ENCODE data around the gene MCF2L.

MCF2L gene

GRCh38 chr13:113129921-113130750, 161.1 kb downstream of the MCF2L start:
- Histone ChIP-seq H2AFZ (no peak overlapping the region), H3K4me2 (ENCODE audit: low read length) (no peak overlapping the region), H3K27me3 (ENCODE audit: control insufficient read depth, insufficient read depth, low read length) (no peaks in the 10 kb centered on the region), H3K9me3 (ENCODE audit: control insufficient read depth, low read length) (no peaks in the 10 kb centered on the region), H3K4me1 (no peaks in the 10 kb centered on the region), H3K36me3 (ENCODE audit: control insufficient read depth, insufficient read depth, low read length) (no peaks in the 10 kb centered on the region), H3K9ac (no peak overlapping the region), H3K4me3 (ENCODE audit: low read depth, low read length) (no peak overlapping the region), H3K27ac (no peak overlapping the region), H3K79me2 (no peaks in the 10 kb centered on the region)
- no peak for TF ChIP-seq CTCF (IDR thresholded peaks at IDR 0.05)

- TF ChIP-seq CTCF (IDR thresholded peaks at IDR 0.05) = no peak
- Histone ChIP-seq H3K79me2 (no peaks in the 10 kb centered on the region), H3K9ac (no peak overlapping the region), H3K4me3 (ENCODE audit: low read depth, low read length) (no peak overlapping the region), H3K27me3 (ENCODE audit: control insufficient read depth, insufficient read depth, low read length) (no peaks in the 10 kb centered on the region), H3K4me1 (no peaks in the 10 kb centered on the region), H3K4me2 (ENCODE audit: low read length) (no peak overlapping the region), H2AFZ (no peak overlapping the region), H3K36me3 (ENCODE audit: control insufficient read depth, insufficient read depth, low read length) (no peaks in the 10 kb centered on the region), H3K9me3 (ENCODE audit: control insufficient read depth, low read length) (no peaks in the 10 kb centered on the region), H3K27ac (no peak overlapping the region)
These were observed 166.3 kb downstream of the MCF2L start for GRCh38 chr13:113135281-113135760.

GRCh38 chr13:113137691-113138298, 168.8 kb downstream of the MCF2L start:
- Histone ChIP-seq H3K4me1 (no peaks in the 10 kb centered on the region), H3K9me3 (ENCODE audit: control insufficient read depth, low read length) (no peaks in the 10 kb centered on the region), H3K27ac (no peak overlapping the region), H3K4me3 (ENCODE audit: low read depth, low read length) (no peak overlapping the region), H3K4me2 (ENCODE audit: low read length) (no peak overlapping the region), H3K9ac (no peak overlapping the region), H2AFZ (no peak overlapping the region), H3K36me3 (ENCODE audit: control insufficient read depth, insufficient read depth, low read length) (no peaks in the 10 kb centered on the region), H3K79me2 (no peaks in the 10 kb centered on the region), H3K27me3 (ENCODE audit: control insufficient read depth, insufficient read depth, low read length) (no peaks in the 10 kb centered on the region)
- no peak for TF ChIP-seq CTCF (IDR thresholded peaks at IDR 0.05)

- no peaks in the 10 kb centered on the region for H3K9me3 ChIP-seq (ENCODE audit: control insufficient read depth, low read length)
- H3K9ac ChIP-seq = no peak overlapping the region
- no peak overlapping the region for H3K4me2 ChIP-seq (ENCODE audit: low read length)
- H3K36me3 ChIP-seq (ENCODE audit: control insufficient read depth, insufficient read depth, low read length) = no peaks in the 10 kb centered on the region
- H3K4me3 ChIP-seq (ENCODE audit: low read depth, low read length) = no peak overlapping the region
- no peak overlapping the region for H3K27ac ChIP-seq
- H3K4me1 ChIP-seq = no peaks in the 10 kb centered on the region
- H3K27me3 ChIP-seq (ENCODE audit: control insufficient read depth, insufficient read depth, low read length) = no peaks in the 10 kb centered on the region
- H3K79me2 ChIP-seq = no peaks in the 10 kb centered on the region
- TF ChIP-seq CTCF (IDR thresholded peaks at IDR 0.05) = no peak
- H2AFZ ChIP-seq = no peak overlapping the region
These were observed 170.0 kb downstream of the MCF2L start for GRCh38 chr13:113138792-113139551.

All from parathyroid adenoma (tissue), 2 donors.